Adrenal gland (tissue), 5 donors: Measurements from ENCODE around the gene CFAP99.

Source experiments
- CTCF ChIP-seq, 6 experiments: fragments of 450-650 bp in 4 of 6; fragments of 200-600 bp in 2 of 6; sonication (generic) in 1 of 6; IDR thresholded peaks; 1 replicate in 5 of 6; 2 replicates in 1 of 6; pipeline versions ENCODE4 v1.5.1 to v1.8.0; 2016 to 2021; ENCODE audit warnings: antibody characterized with exemption in 6 of 6, mild to moderate bottlenecking in 2 of 6, moderate library complexity in 1 of 6
- POLR2A ChIP-seq, 2 donors: fragments of 450-650 bp; IDR thresholded peaks; one replicate each; pipeline ENCODE4 v1.6.1; 2017; ENCODE audit warnings: antibody characterized with exemption in 2 of 2, mild to moderate bottlenecking in 2 of 2, moderate library complexity in 1 of 2
- donor health status: DM: no; HTN: no; CAD: no.

- no peak for TF ChIP-seq CTCF (IDR thresholded peaks at IDR 0.05)
- TF ChIP-seq POLR2A (IDR thresholded peaks at IDR 0.05) = no peak
These were observed 30.1 kb upstream of the CFAP99 start for GRCh38 chr4:2388429-2389182.
